ENCODE results near the gene CD70. TPM values are rescaled to one million over a fixed set of nuclear protein-coding genes. Genes with fewer than 3 reads are reported as not detected.

CD70 gene
- total RNA-seq, 1 donor from 2014 or later, result 2.6 TPM

- ATAC-seq, result no peak
- no peak overlapping the region for H3K4me3 ChIP-seq
- intact Hi-C loops (cut with DNase I), result no loop called here
- H3K27ac ChIP-seq, result no peak overlapping the region
- peaks cover 6% of the 10 kb centered on the region for H3K4me1 ChIP-seq
- no peaks in the 10 kb centered on the region for H3K9me3 ChIP-seq
- H3K27me3 ChIP-seq (ENCODE audit: low read depth), result no peaks in the 10 kb centered on the region
- DNase-seq, result no peak
- H3K36me3 ChIP-seq, result no peaks in the 10 kb centered on the region
- TF ChIP-seq CTCF (IDR thresholded peaks at IDR 0.05), result no peak
These were observed 14.0 kb downstream of the CD70 start for GRCh38 chr19:6576869-6577475.

DNA sequence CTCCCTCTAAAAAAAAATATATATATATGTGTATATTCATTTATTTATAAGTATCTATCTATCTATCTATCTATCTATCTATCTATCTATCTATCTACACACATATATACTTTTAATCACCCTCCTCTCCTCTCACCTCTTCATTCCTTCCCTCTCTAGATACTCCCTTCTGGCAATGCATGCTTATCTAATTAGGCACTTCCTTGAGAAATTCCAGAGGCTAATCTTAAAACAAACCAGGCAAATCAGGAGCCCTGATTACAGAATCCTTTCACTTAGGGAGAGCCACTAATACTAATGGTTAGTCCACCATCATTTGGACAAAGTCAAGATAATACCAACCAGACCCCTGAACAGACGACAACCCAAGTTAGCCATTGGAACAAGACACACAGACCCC, 17.6 kb downstream of the CD70 start:
- TF ChIP-seq CTCF (IDR thresholded peaks at IDR 0.05), result no peak
- ATAC-seq, result no peak
- intact Hi-C loops (cut with DNase I), result no loop called here

DNA sequence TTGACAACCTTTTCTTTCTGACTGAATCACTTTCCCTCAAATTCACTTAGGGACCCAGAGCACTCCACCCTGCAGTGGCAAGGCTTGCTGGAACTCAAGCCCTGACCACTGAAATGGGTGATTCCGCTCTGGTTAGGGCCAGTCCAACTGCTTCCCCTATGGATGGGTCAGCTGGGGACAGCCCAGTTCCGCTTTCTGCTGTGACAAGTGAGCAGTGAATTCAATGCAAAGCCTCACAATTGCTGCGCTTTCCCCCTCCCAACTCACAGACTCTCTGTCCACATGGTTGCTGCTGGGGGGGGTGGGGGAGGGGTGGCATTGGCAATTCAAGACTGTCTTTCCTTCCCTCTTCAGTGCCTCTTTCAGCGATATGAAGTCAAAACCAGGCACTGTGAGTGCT, 18.7 kb downstream of the CD70 start:
- no peak overlapping the region for H3K4me3 ChIP-seq
- peaks cover 1% of the 10 kb centered on the region for H3K4me1 ChIP-seq
- H3K27ac ChIP-seq, result no peak overlapping the region
- H3K36me3 ChIP-seq, result no peaks in the 10 kb centered on the region
- peaks cover 3% of the 10 kb centered on the region for H3K9me3 ChIP-seq
- ATAC-seq (peak; percentile 59 to 80), DNase-seq (peak; percentile 56)
- TF ChIP-seq CTCF (IDR thresholded peaks at IDR 0.05), result no peak
- H3K27me3 ChIP-seq (ENCODE audit: low read depth), result no peaks in the 10 kb centered on the region
- intact Hi-C loops (cut with DNase I), result no loop called here

More for the DNA sequence above, 17.6 kb downstream of the CD70 start:
- no peaks in the 10 kb centered on the region for H3K27me3 ChIP-seq (ENCODE audit: low read depth)
- no peak overlapping the region for H3K4me3 ChIP-seq
- DNase-seq, result no peak
- H3K27ac ChIP-seq, result no peak overlapping the region
- H3K9me3 ChIP-seq, result peaks cover 3% of the 10 kb centered on the region
- H3K4me1 ChIP-seq, result peaks cover 6% of the 10 kb centered on the region
- no peaks in the 10 kb centered on the region for H3K36me3 ChIP-seq

- DNase-seq (no peak), ATAC-seq (no peak)
- Histone ChIP-seq H3K9me3 (peaks cover 3% of the 10 kb centered on the region), H3K4me1 (no peaks in the 10 kb centered on the region), H3K4me3 (no peak overlapping the region), H3K27me3 (ENCODE audit: low read depth) (no peaks in the 10 kb centered on the region), H3K36me3 (no peaks in the 10 kb centered on the region), H3K27ac (no peak overlapping the region)
- TF ChIP-seq CTCF (IDR thresholded peaks at IDR 0.05), result no peak
- intact Hi-C loops (cut with DNase I), result no loop called here
These were observed 19.8 kb downstream of the CD70 start for GRCh38 chr19:6571167-6571566.

- H3K27me3 ChIP-seq (ENCODE audit: low read depth), result no peaks in the 10 kb centered on the region
- H3K9me3 ChIP-seq, result peaks cover 3% of the 10 kb centered on the region
- no peak overlapping the region for H3K27ac ChIP-seq
- DNase-seq, result no peak
- intact Hi-C loops (cut with DNase I), result no loop called here
- H3K36me3 ChIP-seq, result no peaks in the 10 kb centered on the region
- H3K4me1 ChIP-seq, result no peaks in the 10 kb centered on the region
- TF ChIP-seq CTCF (IDR thresholded peaks at IDR 0.05), result no peak
- no peak overlapping the region for H3K4me3 ChIP-seq
- no peak for ATAC-seq
These were observed 20.2 kb downstream of the CD70 start for GRCh38 chr19:6570764-6571163.

Measured in lower lobe of right lung (tissue), 2 donors.